ENCODE data around the gene FAM174C. TPM values are rescaled to one million over a fixed set of nuclear protein-coding genes. Genes with fewer than 3 reads are reported as not detected.

Gene FAM174C
- total and polyA plus RNA-seq, 2 donors (not counting 3 experiments of a cell fraction or from before 2014, with no cell fraction given): 46.7 to 83.9 TPM

DNA sequence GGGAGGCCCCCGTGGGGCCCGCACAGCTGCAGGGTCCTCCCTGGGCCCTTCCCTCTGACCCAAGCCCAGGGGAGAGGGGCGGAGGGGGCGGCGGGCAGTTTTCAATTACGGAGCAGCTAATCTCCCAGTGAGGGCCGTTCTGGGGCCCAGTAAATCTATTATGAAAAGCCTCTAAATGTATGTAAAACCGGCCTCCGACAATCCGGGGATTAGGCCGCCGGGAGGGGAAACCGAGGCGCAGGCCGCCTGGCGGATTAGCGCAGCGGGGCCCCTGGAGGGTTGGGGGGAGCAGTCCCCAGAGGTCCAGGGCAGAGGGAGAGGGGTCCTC, 35.5 kb downstream of the FAM174C start:
- H2AFZ ChIP-seq (ENCODE audit: low read depth, low read length): no peak overlapping the region
- dilution Hi-C loops (cut with MboI; ENCODE audit: extremely low pct_ligation_motif_present, low sequenced_read_pairs): no loop called here
- no peak for FAIRE-seq

More for the DNA sequence above, 35.5 kb downstream of the FAM174C start:
- no peak for DNase-seq (ENCODE audit: low read depth, low spot score)
- Histone ChIP-seq H3K9me1 (replicated peaks; ENCODE audit: control insufficient read depth, extremely low read depth, insufficient read depth, low read length) (no peaks in the 10 kb centered on the region), H3K79me2 (ENCODE audit: control insufficient read depth, insufficient read depth, low read length) (no peaks in the 10 kb centered on the region), H3K36me3 (ENCODE audit: control insufficient read depth in 2 of 2, extremely low read depth in 1 of 2, insufficient read depth in 2 of 2, low read length in 2 of 2) (no peaks in the 10 kb centered on the region), H3K4me3 (replicated peaks in 1 of 3; ENCODE audit: insufficient read depth in 1 of 3, low read depth in 1 of 3, low read length in 3 of 3) (no peak overlapping the region), H4K20me1 (replicated peaks; ENCODE audit: control insufficient read depth, extremely low read depth, insufficient read depth, low read length) (no peaks in the 10 kb centered on the region), H3K27me3 (ENCODE audit: control insufficient read depth in 2 of 2, insufficient read depth in 2 of 2, low read length in 2 of 2) (no peaks in the 10 kb centered on the region), H3K27ac (ENCODE audit: insufficient read depth, low read depth, low read length) (no peak overlapping the region), H3K9me3 (replicated peaks; ENCODE audit: control insufficient read depth, insufficient read depth, low read length) (no peaks in the 10 kb centered on the region), H3K9ac (replicated peaks; ENCODE audit: extremely low read depth, insufficient read depth, low read length) (no peak overlapping the region), H3K4me2 (ENCODE audit: insufficient read depth, low read length) (no peak overlapping the region), H3K4me1 (ENCODE audit: control insufficient read depth, extremely low read depth, insufficient read depth, low read length) (peaks cover 13% of the 10 kb centered on the region)
- intact Hi-C loops (cut with micrococcal nuclease): loop anchor here (5.0 kb wide), 1 partner anchor 41 kb away; a partner anchor contains a TSS
- POLR2A ChIA-PET: no interaction called here
- BruUV-seq (replicated peaks): no TSS peak
- CTCF ChIA-PET: no interaction called here
- no peak for TF ChIP-seq FOS (IDR thresholded peaks at IDR 0.05; ENCODE audit: borderline replicate concordance, insufficient read depth, low read length)
- TF ChIP-seq POLR2A (IDR thresholded peaks at IDR 0.05; ENCODE audit: low read depth, low read length): no peak
- no peak for TF ChIP-seq GATA2 (IDR thresholded peaks at IDR 0.05; ENCODE audit: insufficient read depth, insufficient read length, low read depth, low read length)
- TF ChIP-seq, protein P1, sequence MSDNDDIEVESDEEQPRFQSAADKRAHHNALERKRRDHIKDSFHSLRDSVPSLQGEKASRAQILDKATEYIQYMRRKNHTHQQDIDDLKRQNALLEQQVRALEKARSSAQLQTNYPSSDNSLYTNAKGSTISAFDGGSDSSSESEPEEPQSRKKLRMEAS (IDR thresholded peaks at IDR 0.05; ENCODE audit: insufficient read depth, insufficient read length): no peak
- TF ChIP-seq POLR2AphosphoS5 (IDR thresholded peaks at IDR 0.05; ENCODE audit: insufficient read depth, low read depth, low read length): no peak
- TF ChIP-seq EZH2 (IDR thresholded peaks at IDR 0.05; ENCODE audit: borderline replicate concordance, low read depth, low read length, severe bottlenecking): no peak
- TF ChIP-seq JUN (IDR thresholded peaks at IDR 0.05; ENCODE audit: borderline replicate concordance, insufficient read depth, insufficient read length, low read depth): no peak
- TF ChIP-seq, protein P2, sequence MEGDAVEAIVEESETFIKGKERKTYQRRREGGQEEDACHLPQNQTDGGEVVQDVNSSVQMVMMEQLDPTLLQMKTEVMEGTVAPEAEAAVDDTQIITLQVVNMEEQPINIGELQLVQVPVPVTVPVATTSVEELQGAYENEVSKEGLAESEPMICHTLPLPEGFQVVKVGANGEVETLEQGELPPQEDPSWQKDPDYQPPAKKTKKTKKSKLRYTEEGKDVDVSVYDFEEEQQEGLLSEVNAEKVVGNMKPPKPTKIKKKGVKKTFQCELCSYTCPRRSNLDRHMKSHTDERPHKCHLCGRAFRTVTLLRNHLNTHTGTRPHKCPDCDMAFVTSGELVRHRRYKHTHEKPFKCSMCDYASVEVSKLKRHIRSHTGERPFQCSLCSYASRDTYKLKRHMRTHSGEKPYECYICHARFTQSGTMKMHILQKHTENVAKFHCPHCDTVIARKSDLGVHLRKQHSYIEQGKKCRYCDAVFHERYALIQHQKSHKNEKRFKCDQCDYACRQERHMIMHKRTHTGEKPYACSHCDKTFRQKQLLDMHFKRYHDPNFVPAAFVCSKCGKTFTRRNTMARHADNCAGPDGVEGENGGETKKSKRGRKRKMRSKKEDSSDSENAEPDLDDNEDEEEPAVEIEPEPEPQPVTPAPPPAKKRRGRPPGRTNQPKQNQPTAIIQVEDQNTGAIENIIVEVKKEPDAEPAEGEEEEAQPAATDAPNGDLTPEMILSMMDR (IDR thresholded peaks at IDR 0.05; ENCODE audit: extremely low read depth in 1 of 2, insufficient read depth in 1 of 2, low read depth in 1 of 2, low read length in 2 of 2): no peak
- no peak for TF ChIP-seq MYC (IDR thresholded peaks at IDR 0.05; ENCODE audit: low read depth, low read length)
